Gastrocnemius medialis (tissue), 4 donors: Measurements from ENCODE around the gene RASSF1. TPM values are rescaled to one million over a fixed set of nuclear protein-coding genes. Genes with fewer than 3 reads are reported as not detected.

Experiments used
- ATAC-seq, 2 donors: fragments of 150-250 bp; one replicate each; pipeline ENCODE4 v1.9.1; 2016
- DNase-seq, 2 donors: peaks; one replicate each; pipeline ENCODE4 v3.0.0-alpha.2; 2019
- H3K27ac ChIP-seq, 4 donors: fragments of 200-600 bp; sonication (generic); 1 replicate in 1 of 4; 2 replicates in 3 of 4; pipeline ENCODE4 v1.5.1; 2016 to 2018; ENCODE audit warnings: mild to moderate bottlenecking in 2 of 4, moderate library complexity in 1 of 4
- H3K27me3 ChIP-seq, 3 donors: fragments of 200-600 bp; sonication (generic) in 2 of 3; 1 replicate in 1 of 3; 2 replicates in 2 of 3; pipeline versions ENCODE4 v1.5.1 to v1.6.0; 2016 to 2019; ENCODE audit warnings: mild to moderate bottlenecking in 1 of 3, moderate library complexity in 1 of 3
- H3K36me3 ChIP-seq, 2 donors: fragments of 200-600 bp; sonication (generic) in 1 of 2; one replicate each; pipeline ENCODE4 v1.5.1; 2017 to 2018
- H3K4me1 ChIP-seq, 2 donors: fragments of 200-600 bp; sonication (generic) in 1 of 2; one replicate each; pipeline ENCODE4 v1.5.1; 2016 to 2017; ENCODE audit warnings: mild to moderate bottlenecking in 2 of 2
- H3K4me3 ChIP-seq, 4 donors: fragments of 200-600 bp; sonication (generic) in 3 of 4; 1 replicate in 1 of 4; 2 replicates in 3 of 4; pipeline ENCODE4 v1.5.1; 2016 to 2019; ENCODE audit warnings: mild to moderate bottlenecking in 2 of 4
- H3K9me3 ChIP-seq, 3 donors: fragments of 200-600 bp; sonication (generic) in 2 of 3; 1 replicate in 1 of 3; 2 replicates in 2 of 3; pipeline ENCODE4 v1.5.1; 2016 to 2019
- POLR2A ChIP-seq, 2 donors: fragments of 450-650 bp; IDR thresholded peaks; one replicate each; pipeline ENCODE4 v1.6.1; 2017; ENCODE audit warnings: antibody characterized with exemption in 2 of 2, mild to moderate bottlenecking in 2 of 2, moderate library complexity in 2 of 2
- in situ Hi-C, 4 donors: fragments of 200-750 bp; cut with MboI; loops; one replicate each; pipeline versions ENCODE4 v1.15.0 to v1.8.0; 2017; ENCODE audit warnings: low sequenced_read_pairs in 4 of 4
- intact Hi-C: fragments of 100-400 bp; cut with DNase I; formaldehyde crosslinking; loops from one replicate; pipeline ENCODE4 v1.15.1; 2023; ENCODE audit warnings: low total_unique reads
- total RNA-seq, 4 donors: library from RNA; depleted of rRNA; stranded (reverse); fragments of >200 nt; gene quantifications; one replicate each; pipeline versions ENCODE4 v1.1.0 to v1.2.3, GENCODE V29; 2016
- TF ChIP-seq, protein P1 (sequence below), 5 experiments: fragments of 450-650 bp in 3 of 5; fragments of 200-600 bp in 2 of 5; sonication (generic) in 2 of 5; IDR thresholded peaks in 4 of 5; conservative IDR thresholded peaks in 1 of 5; 1 replicate in 4 of 5; 2 replicates in 1 of 5; pipeline ENCODE4 v1.5.1; 2016 to 2019; ENCODE audit warnings: antibody characterized with exemption in 5 of 5, mild to moderate bottlenecking in 3 of 5, moderate library complexity in 3 of 5

RASSF1 gene
- total RNA-seq, 4 donors from 2014 or later = 13.3 to 22.5 (median 18.0) TPM

DNA sequence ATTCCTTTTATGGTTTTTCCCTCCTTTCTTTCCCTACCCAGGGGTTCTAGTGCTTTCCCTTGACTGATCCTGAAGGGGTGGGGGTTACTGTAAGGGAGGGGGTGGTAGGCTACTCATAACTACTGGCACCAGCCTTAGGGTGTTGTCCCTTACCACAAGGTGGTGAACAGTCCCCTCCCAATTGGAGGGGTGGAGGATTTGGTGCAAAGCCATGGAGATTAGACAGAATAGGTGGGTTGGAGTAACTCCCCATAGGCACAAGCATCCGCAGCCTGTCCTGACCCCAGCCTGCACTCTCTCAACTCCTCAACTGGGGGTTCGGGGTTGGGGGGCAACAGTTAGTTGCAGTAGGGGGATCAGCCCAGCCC, 15.5 kb downstream of the RASSF1 start:
- DNase-seq = no peak
- peak overlapping the region; percentile 93 to 96 (median 95) for H3K27ac ChIP-seq
- H3K9me3 ChIP-seq = no peaks in the 10 kb centered on the region

DNA sequence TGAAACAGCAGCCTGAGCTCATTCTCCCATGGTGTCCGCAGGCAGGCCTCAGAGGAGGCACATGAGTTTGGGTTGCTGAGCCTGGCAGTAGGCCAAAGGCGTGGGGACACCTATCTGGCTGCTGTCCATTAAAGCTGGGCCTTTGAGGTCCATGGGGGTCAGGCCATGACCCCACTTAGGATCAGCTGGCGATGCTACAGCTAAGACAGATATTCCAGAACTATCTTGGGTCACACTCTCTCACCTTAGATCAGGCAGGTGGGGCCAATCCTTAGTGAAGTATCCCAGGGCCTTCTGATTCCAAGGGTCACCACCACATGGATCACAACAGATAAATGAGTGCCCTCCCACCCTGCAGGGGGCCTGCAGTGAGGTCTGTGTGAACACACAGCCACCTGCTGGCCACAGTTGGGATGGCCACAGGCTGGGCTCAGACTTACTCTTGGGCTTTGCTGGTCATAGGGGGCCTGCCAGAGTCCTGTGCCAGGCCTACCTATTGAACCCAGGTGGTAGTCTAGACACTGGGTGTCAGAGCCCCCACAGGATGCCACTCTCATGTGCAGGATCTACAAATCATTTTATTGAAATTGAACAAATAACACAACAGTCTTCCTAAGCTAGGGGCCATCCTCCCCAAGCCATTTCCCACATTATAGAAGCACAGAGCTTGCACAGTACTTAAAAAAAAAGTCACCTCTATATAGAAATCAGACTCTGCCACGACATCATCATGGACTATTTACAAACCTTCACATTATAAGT, 16.1 kb downstream of the RASSF1 start:
- no peak for DNase-seq
- peak overlapping the region; percentile 93 to 96 (median 95) for H3K27ac ChIP-seq
- H3K4me3 ChIP-seq = peak overlapping the region in 1 of 4 donors; percentile 1
- intact Hi-C loops = loop anchor here (2.0 kb wide), 1 partner anchor 64 kb away; no protein-coding TSS in a partner anchor
- H3K36me3 ChIP-seq = peaks cover 0 to 21% of the 10 kb centered on the region in 2 donors
- TF ChIP-seq POLR2A (IDR thresholded peaks at IDR 0.05) = no peak
- TF ChIP-seq, protein P1, sequence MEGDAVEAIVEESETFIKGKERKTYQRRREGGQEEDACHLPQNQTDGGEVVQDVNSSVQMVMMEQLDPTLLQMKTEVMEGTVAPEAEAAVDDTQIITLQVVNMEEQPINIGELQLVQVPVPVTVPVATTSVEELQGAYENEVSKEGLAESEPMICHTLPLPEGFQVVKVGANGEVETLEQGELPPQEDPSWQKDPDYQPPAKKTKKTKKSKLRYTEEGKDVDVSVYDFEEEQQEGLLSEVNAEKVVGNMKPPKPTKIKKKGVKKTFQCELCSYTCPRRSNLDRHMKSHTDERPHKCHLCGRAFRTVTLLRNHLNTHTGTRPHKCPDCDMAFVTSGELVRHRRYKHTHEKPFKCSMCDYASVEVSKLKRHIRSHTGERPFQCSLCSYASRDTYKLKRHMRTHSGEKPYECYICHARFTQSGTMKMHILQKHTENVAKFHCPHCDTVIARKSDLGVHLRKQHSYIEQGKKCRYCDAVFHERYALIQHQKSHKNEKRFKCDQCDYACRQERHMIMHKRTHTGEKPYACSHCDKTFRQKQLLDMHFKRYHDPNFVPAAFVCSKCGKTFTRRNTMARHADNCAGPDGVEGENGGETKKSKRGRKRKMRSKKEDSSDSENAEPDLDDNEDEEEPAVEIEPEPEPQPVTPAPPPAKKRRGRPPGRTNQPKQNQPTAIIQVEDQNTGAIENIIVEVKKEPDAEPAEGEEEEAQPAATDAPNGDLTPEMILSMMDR (IDR thresholded peaks at IDR 0.05 in 4 of 5, conservative IDR thresholded peaks at IDR 0.05 in 1 of 5) = peak; percentile 76 to 87 (median 83)
- H3K9me3 ChIP-seq = no peaks in the 10 kb centered on the region
- ATAC-seq = no peak
- H3K4me1 ChIP-seq = peaks cover 43 to 46% of the 10 kb centered on the region in 2 donors
- in situ Hi-C loops = no loop called here
- no peaks in the 10 kb centered on the region for H3K27me3 ChIP-seq

More for the DNA sequence above, 15.5 kb downstream of the RASSF1 start:
- intact Hi-C loops (loop anchor here (2.0 kb wide), 1 partner anchor 64 kb away; no protein-coding TSS in a partner anchor), in situ Hi-C loops (no loop called here)
- H3K27me3 ChIP-seq = no peaks in the 10 kb centered on the region
- peaks cover 37 to 40% of the 10 kb centered on the region in 2 donors for H3K4me1 ChIP-seq
- TF ChIP-seq, protein P1 (IDR thresholded peaks at IDR 0.05 in 4 of 5, conservative IDR thresholded peaks at IDR 0.05 in 1 of 5) = no peak
- TF ChIP-seq POLR2A (IDR thresholded peaks at IDR 0.05) = no peak
- ATAC-seq = no peak
- peaks cover 0 to 26% of the 10 kb centered on the region in 2 donors for H3K36me3 ChIP-seq
- no peak overlapping the region for H3K4me3 ChIP-seq

DNA sequence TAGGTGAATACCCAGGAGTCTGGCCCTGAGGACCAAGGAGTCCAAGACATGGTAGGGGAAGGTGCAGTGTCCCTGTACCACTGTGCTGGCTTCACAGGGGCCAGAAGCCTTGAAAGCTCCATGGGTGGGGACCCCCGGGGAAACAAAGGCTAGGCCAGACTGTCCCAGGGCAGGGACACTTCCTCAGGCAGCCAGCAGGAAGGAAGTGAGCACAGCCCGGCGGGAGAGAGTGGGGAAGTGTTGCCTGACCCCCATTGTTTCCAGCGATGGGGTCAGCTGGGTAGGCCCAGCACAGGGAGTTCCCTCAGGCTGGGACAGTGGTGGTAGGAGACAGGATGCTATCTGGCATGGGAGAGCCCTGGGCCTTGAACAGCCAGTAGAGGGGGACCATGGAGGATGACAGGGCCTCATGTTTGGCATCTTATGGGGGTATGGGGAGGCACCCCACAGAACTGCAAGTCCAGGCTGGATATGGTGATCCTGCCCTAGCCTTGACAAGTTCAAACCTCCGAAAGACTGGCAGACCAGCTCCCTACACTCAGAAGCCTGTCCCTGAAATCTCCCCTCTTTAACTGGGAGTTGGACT, 16.9 kb downstream of the RASSF1 start:
- H3K4me3 ChIP-seq = peak overlapping the region in 1 of 4 donors; percentile 29
- peak in 1 of 2 donors; percentile 22 for TF ChIP-seq POLR2A (IDR thresholded peaks at IDR 0.05)
- TF ChIP-seq, protein P1 (IDR thresholded peaks at IDR 0.05 in 4 of 5, conservative IDR thresholded peaks at IDR 0.05 in 1 of 5) = no peak
- DNase-seq (no peak), ATAC-seq (peak in 1 of 2 donors; percentile 1)
- peaks cover 0 to 24% of the 10 kb centered on the region in 2 donors for H3K36me3 ChIP-seq
- in situ Hi-C loops (no loop called here), intact Hi-C loops (loop anchor here (2.0 kb wide), 1 partner anchor 63 kb away; no protein-coding TSS in a partner anchor)
- no peaks in the 10 kb centered on the region for H3K9me3 ChIP-seq
- peak overlapping the region; percentile 93 to 96 (median 95) for H3K27ac ChIP-seq
- peaks cover 48 to 52% of the 10 kb centered on the region in 2 donors for H3K4me1 ChIP-seq
- H3K27me3 ChIP-seq = no peaks in the 10 kb centered on the region

DNA sequence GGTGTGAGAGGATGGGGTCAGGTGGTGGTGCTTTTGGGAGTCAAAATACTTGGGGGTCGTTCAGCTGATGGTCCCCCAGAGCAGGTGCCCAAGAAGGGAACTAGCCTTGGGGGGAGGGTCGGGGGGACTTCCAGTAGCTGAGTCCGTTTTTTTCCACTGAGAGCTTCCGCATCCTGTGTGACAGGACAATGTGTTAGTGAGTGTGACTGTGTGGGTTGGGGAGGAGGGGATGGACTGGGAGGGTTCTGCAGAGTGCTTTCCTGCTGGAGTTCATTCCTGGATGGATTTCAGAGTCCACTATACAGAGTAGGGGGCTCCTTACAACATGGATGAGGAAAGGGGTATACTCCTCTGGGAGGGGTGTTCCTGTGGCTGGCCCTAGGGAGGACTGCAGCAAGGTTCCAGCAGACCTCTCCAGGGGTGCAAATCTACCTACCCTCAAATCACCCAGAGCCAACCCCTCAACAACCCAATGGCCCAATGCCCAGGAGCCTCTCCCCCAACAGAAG, 17.5 kb downstream of the RASSF1 start:
- in situ Hi-C loops (no loop called here), intact Hi-C loops (no loop called here)
- Histone ChIP-seq H3K4me1 (peaks cover 50 to 53% of the 10 kb centered on the region in 2 donors), H3K4me3 (peak overlapping the region in 3 of 4 donors; percentile 72 to 80 (median 78)), H3K27ac (peak overlapping the region; percentile 93 to 96 (median 95)), H3K36me3 (peaks cover 0 to 30% of the 10 kb centered on the region in 2 donors), H3K9me3 (no peaks in the 10 kb centered on the region), H3K27me3 (no peaks in the 10 kb centered on the region)
- DNase-seq (no peak), ATAC-seq (no peak)
- TF ChIP-seq, protein P1 (IDR thresholded peaks at IDR 0.05 in 4 of 5, conservative IDR thresholded peaks at IDR 0.05 in 1 of 5) = no peak
- no peak for TF ChIP-seq POLR2A (IDR thresholded peaks at IDR 0.05)
